Heart left ventricle (tissue), 13 donors: ENCODE data around the gene MAP1B.

Source experiments
- POLR2A ChIP-seq, 2 donors: fragments of 450-650 bp; IDR thresholded peaks; one replicate each; pipeline ENCODE4 v1.6.1; 2017; ENCODE audit warnings: antibody characterized with exemption in 2 of 2, mild to moderate bottlenecking in 2 of 2, moderate library complexity in 2 of 2
- TF ChIP-seq, protein P1 (sequence below), 12 donors: fragments of 200-600 bp; sonication (generic) in 4 of 12; IDR thresholded peaks; one replicate each; pipeline versions ENCODE4 v1.5.0 to v1.8.0; 2018 to 2022; ENCODE audit warnings: antibody characterized with exemption in 12 of 12, mild to moderate bottlenecking in 5 of 12
- donor health status: ischemic (EF 13 %, LVEDD 7.1; RV severe dilation, severe dysfunction).
- donor health status: DM: no; HTN: yes; CAD: no.
- donor health status: DM: no; HTN: no; CAD: no.
- donor health status: ischemic (EF 25% LVEDD 6.9; RV normal size, moderate dysfunction).
- donor health status: ischemic (EF 25% LVEDD 5.7; RV mildly dilated, moderate dysfunction).
- donor health status: ischemic (EF 35%, LVEDD 5.7; RV mildly dilated, moderate dysfunction).
- donor health status: nonischemic (EF 11% LVEDD 7.7; RV severe dilation, severe dysfunction).
- donor health status: DM: yes; HTN: yes; CAD: no.
- donor health status: PGD.
- donor health status: ischemic (EF 29% LVEDD 5.4; RV normal size, mild dysfunction).
- donor health status: nonischemic (EF 23%, LVEDD 6.1; RV moderate dilation, normal function).

DNA sequence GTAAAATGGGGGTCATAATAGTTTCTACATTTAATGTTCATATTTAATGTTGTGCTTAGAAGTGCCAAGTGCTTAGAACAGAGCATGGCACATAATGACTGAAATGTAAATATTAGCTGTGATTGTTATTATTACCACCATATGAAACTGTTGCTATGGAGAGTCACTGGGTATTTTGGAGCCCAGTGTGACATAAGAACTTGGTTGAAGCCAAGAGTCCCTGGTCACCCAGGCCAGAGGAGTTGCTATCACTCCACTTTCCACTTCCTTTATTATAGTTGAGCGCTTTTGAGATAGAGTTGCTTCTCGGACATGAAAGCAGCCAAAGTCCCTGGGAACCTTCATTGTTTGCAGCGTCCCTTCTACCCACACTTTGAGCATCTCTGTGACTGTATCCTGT, 77.1 kb downstream of the MAP1B start:
- TF ChIP-seq, protein P1, sequence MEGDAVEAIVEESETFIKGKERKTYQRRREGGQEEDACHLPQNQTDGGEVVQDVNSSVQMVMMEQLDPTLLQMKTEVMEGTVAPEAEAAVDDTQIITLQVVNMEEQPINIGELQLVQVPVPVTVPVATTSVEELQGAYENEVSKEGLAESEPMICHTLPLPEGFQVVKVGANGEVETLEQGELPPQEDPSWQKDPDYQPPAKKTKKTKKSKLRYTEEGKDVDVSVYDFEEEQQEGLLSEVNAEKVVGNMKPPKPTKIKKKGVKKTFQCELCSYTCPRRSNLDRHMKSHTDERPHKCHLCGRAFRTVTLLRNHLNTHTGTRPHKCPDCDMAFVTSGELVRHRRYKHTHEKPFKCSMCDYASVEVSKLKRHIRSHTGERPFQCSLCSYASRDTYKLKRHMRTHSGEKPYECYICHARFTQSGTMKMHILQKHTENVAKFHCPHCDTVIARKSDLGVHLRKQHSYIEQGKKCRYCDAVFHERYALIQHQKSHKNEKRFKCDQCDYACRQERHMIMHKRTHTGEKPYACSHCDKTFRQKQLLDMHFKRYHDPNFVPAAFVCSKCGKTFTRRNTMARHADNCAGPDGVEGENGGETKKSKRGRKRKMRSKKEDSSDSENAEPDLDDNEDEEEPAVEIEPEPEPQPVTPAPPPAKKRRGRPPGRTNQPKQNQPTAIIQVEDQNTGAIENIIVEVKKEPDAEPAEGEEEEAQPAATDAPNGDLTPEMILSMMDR (IDR thresholded peaks at IDR 0.05) = no peak
- no peak for TF ChIP-seq POLR2A (IDR thresholded peaks at IDR 0.05)
